ENCODE results near the gene ZNF205. TPM values are rescaled to one million over a fixed set of nuclear protein-coding genes. Genes with fewer than 3 reads are reported as not detected.

The ZNF205 gene
- polyA plus RNA-seq, 4 donors: 12.7 to 17.7 (median 16.2) TPM

GRCh38 chr16:3129137-3130131 is 17.0 kb downstream of the ZNF205 start:
- Histone ChIP-seq H3K27ac (ENCODE audit: low read depth in 1 of 3, low read length in 2 of 3) (peak overlapping the region; percentile 34 to 67 (median 66)), H3K4me3 (ENCODE audit: low read depth in 1 of 3, low read length in 3 of 3) (peak overlapping the region; percentile 28 to 51 (median 37)), H3K36me3 (ENCODE audit: control insufficient read depth in 3 of 3, insufficient read depth in 2 of 3, low read depth in 1 of 3, low read length in 3 of 3) (peaks cover 0 to 32% (median 0%) of the 10 kb centered on the region in 3 donors), H3K27me3 (ENCODE audit: control insufficient read depth in 3 of 3, insufficient read depth in 3 of 3, low read length in 3 of 3) (no peaks in the 10 kb centered on the region), H3K9me3 (ENCODE audit: control insufficient read depth in 2 of 2, insufficient read depth in 1 of 2, low read depth in 1 of 2, low read length in 1 of 2) (no peaks in the 10 kb centered on the region), H3K4me1 (ENCODE audit: control insufficient read depth in 3 of 3, insufficient read depth in 2 of 3, low read depth in 1 of 3, low read length in 2 of 3) (peaks cover 0 to 19% (median 0%) of the 10 kb centered on the region in 3 donors)
- DNase-seq (peak; percentile 93 to 95), FAIRE-seq (no peak)
- 5 to 10% (median 6%) methylated on average over 28 of the region's 28 CpGs for WGBS, 3 donors

- Histone ChIP-seq H3K9me3 (ENCODE audit: control insufficient read depth in 2 of 2, insufficient read depth in 1 of 2, low read depth in 1 of 2, low read length in 1 of 2) (no peaks in the 10 kb centered on the region), H3K4me3 (ENCODE audit: low read depth in 1 of 3, low read length in 3 of 3) (no peak overlapping the region), H3K36me3 (ENCODE audit: control insufficient read depth in 3 of 3, insufficient read depth in 2 of 3, low read depth in 1 of 3, low read length in 3 of 3) (peaks cover 0 to 30% (median 0%) of the 10 kb centered on the region in 3 donors), H3K27me3 (ENCODE audit: control insufficient read depth in 3 of 3, insufficient read depth in 3 of 3, low read length in 3 of 3) (no peaks in the 10 kb centered on the region), H3K4me1 (ENCODE audit: control insufficient read depth in 3 of 3, insufficient read depth in 2 of 3, low read depth in 1 of 3, low read length in 2 of 3) (peaks cover 0 to 17% (median 2%) of the 10 kb centered on the region in 3 donors), H3K27ac (ENCODE audit: low read depth in 1 of 3, low read length in 2 of 3) (peak overlapping the region in 1 of 3 donors; percentile 11)
- DNase-seq: peak; percentile 51 to 70
- 63 to 66% (median 64%) methylated on average over 12 of the region's 12 CpGs for WGBS, 3 donors
- FAIRE-seq: no peak
These were observed 19.5 kb downstream of the ZNF205 start for GRCh38 chr16:3131755-3132377.

- WGBS, 3 donors: 1 to 7% (median 6%) methylated on average over 7 of the region's 7 CpGs
- FAIRE-seq: no peak
- DNase-seq: peak in 1 of 2 donors; percentile 46
- H3K36me3 ChIP-seq (ENCODE audit: control insufficient read depth in 3 of 3, insufficient read depth in 2 of 3, low read depth in 1 of 3, low read length in 3 of 3): peaks cover 0 to 42% (median 0%) of the 10 kb centered on the region in 3 donors
- H3K4me3 ChIP-seq (ENCODE audit: low read depth in 1 of 3, low read length in 3 of 3): peak overlapping the region; percentile 87 to 95 (median 94)
- H3K27ac ChIP-seq (ENCODE audit: low read depth in 1 of 3, low read length in 2 of 3): peak overlapping the region; percentile 74 to 97 (median 95)
- H3K27me3 ChIP-seq (ENCODE audit: control insufficient read depth in 3 of 3, insufficient read depth in 3 of 3, low read length in 3 of 3): no peaks in the 10 kb centered on the region
- peaks cover 0 to 17% (median 2%) of the 10 kb centered on the region in 3 donors for H3K4me1 ChIP-seq (ENCODE audit: control insufficient read depth in 3 of 3, insufficient read depth in 2 of 3, low read depth in 1 of 3, low read length in 2 of 3)
- H3K9me3 ChIP-seq (ENCODE audit: control insufficient read depth in 2 of 2, insufficient read depth in 1 of 2, low read depth in 1 of 2, low read length in 1 of 2): no peaks in the 10 kb centered on the region
These were observed 21.5 kb downstream of the ZNF205 start for GRCh38 chr16:3133844-3134243.

- no peak for FAIRE-seq
- H3K27ac ChIP-seq (ENCODE audit: low read depth in 1 of 3, low read length in 2 of 3): peak within 1 kb of the TSS; percentile 89 to 97 (median 95)
These were observed 22.1 kb downstream of the ZNF205 start, which contains the start of gene ZNF213 for GRCh38 chr16:3134338-3135125. TSS of gene ZNF213 (plus strand) at chr16:3135029. CDS start at chr16:3137281, 2,252 bp downstream.

GRCh38 chr16:3135126-3135715 is 22.8 kb downstream of the ZNF205 start:
- peak overlapping the region; percentile 82 to 91 (median 89) for H3K27ac ChIP-seq (ENCODE audit: low read depth in 1 of 3, low read length in 2 of 3)
- FAIRE-seq (no peak), DNase-seq (peak in 1 of 2 donors; percentile 30)
- H3K27me3 ChIP-seq (ENCODE audit: control insufficient read depth in 3 of 3, insufficient read depth in 3 of 3, low read length in 3 of 3): no peaks in the 10 kb centered on the region
- peaks cover 0 to 42% (median 2%) of the 10 kb centered on the region in 3 donors for H3K36me3 ChIP-seq (ENCODE audit: control insufficient read depth in 3 of 3, insufficient read depth in 2 of 3, low read depth in 1 of 3, low read length in 3 of 3)
- H3K9me3 ChIP-seq (ENCODE audit: control insufficient read depth in 2 of 2, insufficient read depth in 1 of 2, low read depth in 1 of 2, low read length in 1 of 2): no peaks in the 10 kb centered on the region
- peak overlapping the region; percentile 75 to 87 (median 87) for H3K4me3 ChIP-seq (ENCODE audit: low read depth in 1 of 3, low read length in 3 of 3)
- H3K4me1 ChIP-seq (ENCODE audit: control insufficient read depth in 3 of 3, insufficient read depth in 2 of 3, low read depth in 1 of 3, low read length in 2 of 3): peaks cover 0 to 7% (median 2%) of the 10 kb centered on the region in 3 donors
- WGBS, 3 donors: 0 to 1% (median 1%) methylated on average over 34 to 43 of the region's 43 CpGs

More at GRCh38 chr16:3134338-3135125, 22.1 kb downstream of the ZNF205 start, which contains the start of gene ZNF213:
- Histone ChIP-seq H3K36me3 (ENCODE audit: control insufficient read depth in 3 of 3, insufficient read depth in 2 of 3, low read depth in 1 of 3, low read length in 3 of 3) (peaks cover 0 to 43% (median 2%) of the 10 kb centered on the region in 3 donors), H3K4me1 (ENCODE audit: control insufficient read depth in 3 of 3, insufficient read depth in 2 of 3, low read depth in 1 of 3, low read length in 2 of 3) (peaks cover 0 to 11% (median 2%) of the 10 kb centered on the region in 3 donors), H3K27me3 (ENCODE audit: control insufficient read depth in 3 of 3, insufficient read depth in 3 of 3, low read length in 3 of 3) (no peaks in the 10 kb centered on the region), H3K4me3 (ENCODE audit: low read depth in 1 of 3, low read length in 3 of 3) (peak within 1 kb of the TSS; percentile 87 to 95 (median 94)), H3K9me3 (ENCODE audit: control insufficient read depth in 2 of 2, insufficient read depth in 1 of 2, low read depth in 1 of 2, low read length in 1 of 2) (no peaks in the 10 kb centered on the region)
- peak; percentile 98 to 99 for DNase-seq
- 0 to 1% (median 0%) methylated on average over 57 to 63 of the region's 63 CpGs for WGBS, 3 donors

GRCh38 chr16:3137267-3137666 is 24.9 kb downstream of the ZNF205 start:
- no peak for DNase-seq
- Histone ChIP-seq H3K27me3 (ENCODE audit: control insufficient read depth in 3 of 3, insufficient read depth in 3 of 3, low read length in 3 of 3) (no peaks in the 10 kb centered on the region), H3K27ac (ENCODE audit: low read depth in 1 of 3, low read length in 2 of 3) (no peak overlapping the region), H3K9me3 (ENCODE audit: control insufficient read depth in 2 of 2, insufficient read depth in 1 of 2, low read depth in 1 of 2, low read length in 1 of 2) (no peaks in the 10 kb centered on the region), H3K4me1 (ENCODE audit: control insufficient read depth in 3 of 3, insufficient read depth in 2 of 3, low read depth in 1 of 3, low read length in 2 of 3) (peaks cover 0 to 7% (median 2%) of the 10 kb centered on the region in 3 donors), H3K4me3 (ENCODE audit: low read depth in 1 of 3, low read length in 3 of 3) (no peak overlapping the region), H3K36me3 (ENCODE audit: control insufficient read depth in 3 of 3, insufficient read depth in 2 of 3, low read depth in 1 of 3, low read length in 3 of 3) (peaks cover 0 to 50% (median 16%) of the 10 kb centered on the region in 3 donors)
- no peak for FAIRE-seq
- WGBS, 3 donors: 94% methylated on average over 13 of the region's 13 CpGs

GRCh38 chr16:3138342-3138741 is 26.0 kb downstream of the ZNF205 start:
- FAIRE-seq (no peak), DNase-seq (no peak)

More at GRCh38 chr16:3138342-3138741, 26.0 kb downstream of the ZNF205 start:
- Histone ChIP-seq H3K4me3 (ENCODE audit: low read depth in 1 of 3, low read length in 3 of 3) (no peak overlapping the region), H3K27me3 (ENCODE audit: control insufficient read depth in 3 of 3, insufficient read depth in 3 of 3, low read length in 3 of 3) (no peaks in the 10 kb centered on the region), H3K4me1 (ENCODE audit: control insufficient read depth in 3 of 3, insufficient read depth in 2 of 3, low read depth in 1 of 3, low read length in 2 of 3) (peaks cover 0 to 7% (median 5%) of the 10 kb centered on the region in 3 donors), H3K36me3 (ENCODE audit: control insufficient read depth in 3 of 3, insufficient read depth in 2 of 3, low read depth in 1 of 3, low read length in 3 of 3) (peaks cover 0 to 61% (median 19%) of the 10 kb centered on the region in 3 donors), H3K27ac (ENCODE audit: low read depth in 1 of 3, low read length in 2 of 3) (no peak overlapping the region), H3K9me3 (ENCODE audit: control insufficient read depth in 2 of 2, insufficient read depth in 1 of 2, low read depth in 1 of 2, low read length in 1 of 2) (no peaks in the 10 kb centered on the region)
- WGBS, 3 donors: 87 to 90% (median 88%) methylated on average over 16 to 21 of the region's 21 CpGs
